HEK293 (cell line): ENCODE data around the gene DNMBP.

Experiments
- KLF10 ChIP-seq: fragments of 450-650 bp; IDR thresholded peaks from 2 replicates; pipeline ENCODE4 v1.5.1; 2018; ENCODE audit warnings: missing biosample characterization, mild to moderate bottlenecking, missing genetic modification characterization
- MZF1 ChIP-seq: fragments of 450-650 bp; formaldehyde crosslinking; IDR thresholded peaks from 2 replicates; pipeline ENCODE4 v1.5.1; 2017; ENCODE audit warnings: missing biosample characterization, missing genetic modification characterization, borderline replicate concordance
- ZBTB49 ChIP-seq: fragments of 450-650 bp; formaldehyde crosslinking; IDR thresholded peaks from 2 replicates; pipeline ENCODE4 v1.5.1; 2016; ENCODE audit warnings: missing biosample characterization, missing genetic modification characterization, low read depth
- ZNF362 ChIP-seq: fragments of 450-650 bp; formaldehyde crosslinking; IDR thresholded peaks from 2 replicates; pipeline ENCODE4 v1.5.1; 2016; ENCODE audit warnings: missing biosample characterization, missing genetic modification characterization
- ZNF548 ChIP-seq: fragments of 450-650 bp; formaldehyde crosslinking; IDR thresholded peaks from 2 replicates; pipeline ENCODE4 v1.5.1; 2016; ENCODE audit warnings: missing biosample characterization, missing genetic modification characterization
- ZNF558 ChIP-seq: fragments of 450-650 bp; formaldehyde crosslinking; IDR thresholded peaks from 2 replicates; pipeline ENCODE4 v1.5.1; 2016; ENCODE audit warnings: missing biosample characterization, missing genetic modification characterization
- ZNF843 ChIP-seq: fragments of 450-650 bp; formaldehyde crosslinking; IDR thresholded peaks from 2 replicates; pipeline ENCODE4 v1.5.1; 2016; ENCODE audit warnings: missing biosample characterization, missing genetic modification characterization
- TF ChIP-seq, protein P1 (sequence below): fragments of 450-650 bp; formaldehyde crosslinking; IDR thresholded peaks from 2 replicates; pipeline ENCODE4 v1.5.1; 2016; ENCODE audit warnings: missing biosample characterization, missing genetic modification characterization

- TF ChIP-seq MZF1 (no peak), KLF10 (no peak), ZNF362 (tag by site-specific recombination) (no peak), ZNF558 (tag by site-specific recombination) (no peak), ZBTB49 (tag by site-specific recombination) (no peak), ZNF843 (no peak), ZNF548 (tag by site-specific recombination) (no peak)
- TF ChIP-seq, protein P1, sequence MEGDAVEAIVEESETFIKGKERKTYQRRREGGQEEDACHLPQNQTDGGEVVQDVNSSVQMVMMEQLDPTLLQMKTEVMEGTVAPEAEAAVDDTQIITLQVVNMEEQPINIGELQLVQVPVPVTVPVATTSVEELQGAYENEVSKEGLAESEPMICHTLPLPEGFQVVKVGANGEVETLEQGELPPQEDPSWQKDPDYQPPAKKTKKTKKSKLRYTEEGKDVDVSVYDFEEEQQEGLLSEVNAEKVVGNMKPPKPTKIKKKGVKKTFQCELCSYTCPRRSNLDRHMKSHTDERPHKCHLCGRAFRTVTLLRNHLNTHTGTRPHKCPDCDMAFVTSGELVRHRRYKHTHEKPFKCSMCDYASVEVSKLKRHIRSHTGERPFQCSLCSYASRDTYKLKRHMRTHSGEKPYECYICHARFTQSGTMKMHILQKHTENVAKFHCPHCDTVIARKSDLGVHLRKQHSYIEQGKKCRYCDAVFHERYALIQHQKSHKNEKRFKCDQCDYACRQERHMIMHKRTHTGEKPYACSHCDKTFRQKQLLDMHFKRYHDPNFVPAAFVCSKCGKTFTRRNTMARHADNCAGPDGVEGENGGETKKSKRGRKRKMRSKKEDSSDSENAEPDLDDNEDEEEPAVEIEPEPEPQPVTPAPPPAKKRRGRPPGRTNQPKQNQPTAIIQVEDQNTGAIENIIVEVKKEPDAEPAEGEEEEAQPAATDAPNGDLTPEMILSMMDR (tag by site-specific recombination) = no peak
Measured at GRCh38 chr10:100033766-100034418, 24.1 kb upstream of the DNMBP start.
